CD14-positive monocyte (primary cell): ENCODE measurements around the gene GNG10. TPM values are rescaled to one million over a fixed set of nuclear protein-coding genes. Genes with fewer than 3 reads are reported as not detected.

Experiments
- DNase-seq, 3 donors: peaks; one replicate each; pipeline ENCODE4 v3.0.0-alpha.2; 2011 to 2022
- H2AFZ ChIP-seq: 2 replicates; pipeline ENCODE4 v1.6.0; 2012; ENCODE audit warnings: mild to moderate bottlenecking, low read depth, low read length, inconsistent platforms; ENCODE audit not compliant: insufficient read depth, poor library complexity, severe bottlenecking
- H3K27ac ChIP-seq, 2 donors: 1 replicate in 1 of 2; 2 replicates in 1 of 2; pipeline ENCODE4 v1.5.1; 2012 to 2013; ENCODE audit warnings: low read length in 2 of 2, control low read depth in 1 of 2, inconsistent platforms in 1 of 2, low read depth in 1 of 2, mild to moderate bottlenecking in 1 of 2
- H3K27me3 ChIP-seq, 2 donors: one replicate each; pipeline versions ENCODE4 v1.6.0 to v1.6.1; 2011 to 2013; ENCODE audit warnings: low read length in 2 of 2; ENCODE audit not compliant: control insufficient read depth in 2 of 2, insufficient read depth in 2 of 2
- H3K36me3 ChIP-seq, 2 donors: replicated peaks in 1 of 2; 1 replicate in 1 of 2; 2 replicates in 1 of 2; pipeline versions ENCODE4 v1.5.1 to v1.6.1; 2012 to 2013; ENCODE audit warnings: low read length in 2 of 2, control low read depth in 1 of 2, inconsistent platforms in 1 of 2, mild to moderate bottlenecking in 1 of 2; ENCODE audit not compliant: insufficient read depth in 2 of 2, control insufficient read depth in 1 of 2
- H3K4me1 ChIP-seq, 2 donors: 1 replicate in 1 of 2; 2 replicates in 1 of 2; pipeline versions ENCODE4 v1.5.1 to v1.6.1; 2012 to 2013; ENCODE audit warnings: low read length in 2 of 2, control low read depth in 1 of 2, inconsistent platforms in 1 of 2, mild to moderate bottlenecking in 1 of 2, moderate library complexity in 1 of 2; ENCODE audit not compliant: insufficient read depth in 2 of 2, control insufficient read depth in 1 of 2
- H3K4me2 ChIP-seq: replicated peaks from 2 replicates; pipeline ENCODE3; 2012; ENCODE audit warnings: low read length, moderate library complexity, mild to moderate bottlenecking; ENCODE audit not compliant: poor library complexity, severe bottlenecking; ENCODE audit errors: extremely low read depth
- H3K4me3 ChIP-seq, 3 experiments: fragments of 200-600 bp in 1 of 3; sonication (generic) in 1 of 3; replicated peaks in 1 of 3; 1 replicate in 2 of 3; 2 replicates in 1 of 3; pipeline ENCODE4 v1.5.1; 2011 to 2013; ENCODE audit warnings: low read length in 3 of 3, mild to moderate bottlenecking in 3 of 3, control low read depth in 2 of 3, low read depth in 2 of 3, inconsistent platforms in 1 of 3, moderate library complexity in 1 of 3
- H3K79me2 ChIP-seq: 2 replicates; pipeline ENCODE4 v1.6.0; 2012; ENCODE audit warnings: mild to moderate bottlenecking, control low read depth, inconsistent platforms, low read length, moderate library complexity; ENCODE audit not compliant: insufficient read depth
- H3K9ac ChIP-seq: 2 replicates; pipeline ENCODE4 v1.6.0; 2017; ENCODE audit warnings: low read length, mild to moderate bottlenecking; ENCODE audit not compliant: insufficient read depth, poor library complexity, severe bottlenecking
- H3K9me3 ChIP-seq, 2 donors: replicated peaks in 1 of 2; 1 replicate in 1 of 2; 2 replicates in 1 of 2; pipeline versions ENCODE4 v1.5.1 to v1.6.1; 2012 to 2013; ENCODE audit warnings: low read length in 2 of 2, control low read depth in 1 of 2; ENCODE audit not compliant: control insufficient read depth in 1 of 2, insufficient read depth in 1 of 2
- H4K20me1 ChIP-seq: 2 replicates; pipeline ENCODE4 v1.6.0; 2012; ENCODE audit warnings: mild to moderate bottlenecking, low read length, control low read depth, moderate library complexity; ENCODE audit not compliant: insufficient read depth
- H3K27ac Mint-ChIP-seq, 7 donors: one replicate each; pipeline ENCODE4 v1.8.0; 2020; ENCODE audit warnings: mild to moderate bottlenecking in 7 of 7, mixed read lengths in 7 of 7, moderate library complexity in 6 of 7, inconsistent platforms in 2 of 7
- H3K27me3 Mint-ChIP-seq, 3 donors: one replicate each; pipeline ENCODE4 v1.8.0; 2021 to 2022; ENCODE audit warnings: low read depth in 3 of 3, mild to moderate bottlenecking in 3 of 3, mixed read lengths in 3 of 3, moderate library complexity in 3 of 3, inconsistent platforms in 1 of 3
- H3K36me3 Mint-ChIP-seq, 2 donors: one replicate each; pipeline ENCODE4 v1.8.0; 2020; ENCODE audit warnings: mixed read lengths in 2 of 2, inconsistent platforms in 1 of 2, mild to moderate bottlenecking in 1 of 2
- H3K4me1 Mint-ChIP-seq: one replicate; pipeline ENCODE4 v1.8.0; 2020; ENCODE audit warnings: mild to moderate bottlenecking, mixed read lengths
- H3K4me3 Mint-ChIP-seq, 2 donors: one replicate each; pipeline ENCODE4 v1.8.0; 2020; ENCODE audit warnings: mild to moderate bottlenecking in 2 of 2, mixed read lengths in 2 of 2, moderate library complexity in 1 of 2
- H3K9me3 Mint-ChIP-seq, 7 donors: one replicate each; pipeline ENCODE4 v1.8.0; 2020 to 2022; ENCODE audit warnings: mixed read lengths in 7 of 7, mild to moderate bottlenecking in 6 of 7, moderate library complexity in 6 of 7, inconsistent platforms in 2 of 7
- WGBS: methylation state at CpG from one replicate; pipeline ENCODE4 v1.1.5; 2013; ENCODE audit warnings: missing lambda C conversion rate; ENCODE audit not compliant: insufficient coverage; 5-methylcytosine and 5-hydroxymethylcytosine counted together
- intact Hi-C, 2 donors: fragments of 100-400 bp; cut with micrococcal nuclease; formaldehyde crosslinking; loops; one replicate each; pipeline versions ENCODE4 v1.15.0 to v1.15.1; 2023
- polyA plus RNA-seq, 3 donors: library from polyadenylated mRNA; depleted of rRNA in 1 of 3; unstranded in 2 of 3; stranded (reverse) in 1 of 3; fragments of 300-500 nt in 2 of 3; fragments of >200 nt in 1 of 3; fragmentation: Illumina TruSeq in 2 of 3; gene quantifications; 1 replicate in 2 of 3; 2 replicates in 1 of 3; pipeline ENCODE4 v1.2.3, GENCODE V29; 2012 to 2021
- TF ChIP-seq, protein P1 (sequence below): fragments of 200-600 bp; IDR thresholded peaks from one replicate; pipeline ENCODE4 v1.8.0; 2022; ENCODE audit warnings: antibody characterized with exemption, mild to moderate bottlenecking

Gene GNG10
- polyA plus RNA-seq, 3 donors, result 42.9 to 84.1 (median 67.9) TPM

DNA sequence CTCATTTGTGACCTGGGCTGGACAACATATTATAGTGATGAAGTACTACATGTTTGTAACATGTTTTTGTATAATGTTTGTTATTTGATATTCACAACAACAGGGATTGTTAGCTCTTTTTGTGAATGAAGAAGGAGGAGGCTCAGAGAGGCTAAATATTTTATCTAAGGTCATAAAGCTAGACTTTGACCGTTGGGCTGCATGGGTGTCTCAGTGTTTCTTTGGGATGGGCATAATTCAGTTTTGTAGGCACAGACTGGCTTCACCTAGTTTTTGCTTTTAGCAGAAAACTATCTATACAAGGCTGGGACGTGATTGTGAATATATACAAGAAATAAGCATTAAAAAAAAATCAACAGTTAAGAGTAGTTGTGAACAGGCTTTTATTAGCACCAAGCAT is 15.0 kb upstream of the GNG10 start:
- H3K27ac ChIP-seq, result no peak overlapping the region
- Mint-ChIP-seq H3K27ac (no peak overlapping the region), H3K27me3 (no peaks in the 10 kb centered on the region), H3K4me3 (no peak overlapping the region), H3K36me3 (peaks cover 42 to 65% of the 10 kb centered on the region in 2 donors), H3K4me1 (no peaks in the 10 kb centered on the region), H3K9me3 (no peaks in the 10 kb centered on the region)
- H3K9me3 ChIP-seq, result no peaks in the 10 kb centered on the region
- H2AFZ ChIP-seq, result no peak overlapping the region
- no peak for DNase-seq
- intact Hi-C loops, result no loop called here
- no peaks in the 10 kb centered on the region for H3K27me3 ChIP-seq
- no peak overlapping the region for H3K4me2 ChIP-seq
- no peak overlapping the region for H3K4me3 ChIP-seq
- H3K4me1 ChIP-seq, result no peaks in the 10 kb centered on the region
- H3K36me3 ChIP-seq, result peaks cover 24 to 60% of the 10 kb centered on the region in 2 donors
- H3K9ac ChIP-seq, result no peak overlapping the region
- peaks cover 5% of the 10 kb centered on the region for H4K20me1 ChIP-seq
- WGBS, result no CpG with 5 or more reads among the region's 2 CpGs
- H3K79me2 ChIP-seq, result no peaks in the 10 kb centered on the region
- TF ChIP-seq, protein P1, sequence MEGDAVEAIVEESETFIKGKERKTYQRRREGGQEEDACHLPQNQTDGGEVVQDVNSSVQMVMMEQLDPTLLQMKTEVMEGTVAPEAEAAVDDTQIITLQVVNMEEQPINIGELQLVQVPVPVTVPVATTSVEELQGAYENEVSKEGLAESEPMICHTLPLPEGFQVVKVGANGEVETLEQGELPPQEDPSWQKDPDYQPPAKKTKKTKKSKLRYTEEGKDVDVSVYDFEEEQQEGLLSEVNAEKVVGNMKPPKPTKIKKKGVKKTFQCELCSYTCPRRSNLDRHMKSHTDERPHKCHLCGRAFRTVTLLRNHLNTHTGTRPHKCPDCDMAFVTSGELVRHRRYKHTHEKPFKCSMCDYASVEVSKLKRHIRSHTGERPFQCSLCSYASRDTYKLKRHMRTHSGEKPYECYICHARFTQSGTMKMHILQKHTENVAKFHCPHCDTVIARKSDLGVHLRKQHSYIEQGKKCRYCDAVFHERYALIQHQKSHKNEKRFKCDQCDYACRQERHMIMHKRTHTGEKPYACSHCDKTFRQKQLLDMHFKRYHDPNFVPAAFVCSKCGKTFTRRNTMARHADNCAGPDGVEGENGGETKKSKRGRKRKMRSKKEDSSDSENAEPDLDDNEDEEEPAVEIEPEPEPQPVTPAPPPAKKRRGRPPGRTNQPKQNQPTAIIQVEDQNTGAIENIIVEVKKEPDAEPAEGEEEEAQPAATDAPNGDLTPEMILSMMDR, result no peak

DNA sequence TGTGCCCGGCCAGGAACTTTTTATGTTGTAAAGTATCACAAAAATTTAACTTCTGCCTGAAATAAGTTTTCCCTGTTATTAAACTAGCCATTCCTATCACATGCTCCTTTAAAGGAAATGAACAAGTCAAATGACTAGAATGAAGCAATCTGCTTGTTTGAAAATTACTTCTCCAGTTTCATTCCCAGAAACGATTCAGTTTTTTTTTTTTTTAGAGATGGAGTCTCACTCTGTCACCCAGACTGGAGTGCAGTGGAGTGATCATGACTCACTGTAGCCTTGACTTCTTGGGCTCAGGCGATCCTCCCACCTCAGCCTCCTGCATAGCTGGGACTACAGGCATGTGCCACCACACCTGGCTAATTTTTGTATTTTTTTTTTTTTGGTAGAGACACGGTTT is 13.3 kb upstream of the GNG10 start:
- TF ChIP-seq, protein P1, result no peak
- H2AFZ ChIP-seq, result no peak overlapping the region
- peaks cover under 1% of the 10 kb centered on the region for H4K20me1 ChIP-seq
- DNase-seq, result no peak
- Mint-ChIP-seq H3K4me1 (no peaks in the 10 kb centered on the region), H3K27me3 (no peaks in the 10 kb centered on the region), H3K4me3 (no peak overlapping the region), H3K9me3 (no peaks in the 10 kb centered on the region), H3K27ac (peak overlapping the region in 1 of 7 donors; percentile 32), H3K36me3 (peaks cover 40 to 63% of the 10 kb centered on the region in 2 donors)
- no peak overlapping the region for H3K9ac ChIP-seq
- H3K27me3 ChIP-seq, result no peaks in the 10 kb centered on the region
- H3K4me2 ChIP-seq, result no peak overlapping the region
- no peak overlapping the region for H3K4me3 ChIP-seq
- intact Hi-C loops, result no loop called here
- no peaks in the 10 kb centered on the region for H3K79me2 ChIP-seq
- H3K27ac ChIP-seq, result no peak overlapping the region
- no peaks in the 10 kb centered on the region for H3K9me3 ChIP-seq
- no peaks in the 10 kb centered on the region for H3K4me1 ChIP-seq
- H3K36me3 ChIP-seq, result peaks cover 23 to 57% of the 10 kb centered on the region in 2 donors
- no CpG with 5 or more reads among the region's 4 CpGs for WGBS
